Endodermal cell (in vitro differentiated cells): Measurements from ENCODE around the gene MPP2. TPM values are rescaled to one million over a fixed set of nuclear protein-coding genes. Genes with fewer than 3 reads are reported as not detected.
A peak's percentile ranks its signal among the peaks of the same experiment; 100 is the strongest.

Experiments
- DNase-seq: peaks from one replicate; pipeline ENCODE4 v3.0.0-alpha.2; 2017
- H3K27ac ChIP-seq: 2 replicates; pipeline ENCODE4 v1.5.1; 2013; ENCODE audit warnings: mild to moderate bottlenecking, low read depth, low read length, moderate library complexity
- H3K27me3 ChIP-seq: 2 replicates; pipeline ENCODE4 v1.6.1; 2013; ENCODE audit warnings: mild to moderate bottlenecking, low read length, moderate library complexity; ENCODE audit not compliant: insufficient read depth, control insufficient read depth, poor library complexity, severe bottlenecking
- H3K36me3 ChIP-seq: 2 replicates; pipeline ENCODE4 v1.7.0; 2013; ENCODE audit warnings: mild to moderate bottlenecking, low read length, moderate library complexity; ENCODE audit not compliant: control insufficient read depth, insufficient read depth
- H3K4me1 ChIP-seq: one replicate; pipeline ENCODE4 v1.7.0; 2013; ENCODE audit warnings: low read length; ENCODE audit not compliant: control insufficient read depth, insufficient read depth
- H3K4me3 ChIP-seq: 2 replicates; pipeline ENCODE4 v1.5.1; 2013; ENCODE audit warnings: mild to moderate bottlenecking, low read length, moderate library complexity
- H3K9ac ChIP-seq: 2 replicates; pipeline ENCODE4 v1.6.1; 2013; ENCODE audit warnings: mild to moderate bottlenecking, low read length, moderate library complexity; ENCODE audit not compliant: poor library complexity, severe bottlenecking; ENCODE audit errors: extremely low read depth
- H3K9me3 ChIP-seq: 2 replicates; pipeline ENCODE4 v1.6.1; 2013; ENCODE audit warnings: mild to moderate bottlenecking, low read length, moderate library complexity; ENCODE audit not compliant: control insufficient read depth
- H3K27ac Mint-ChIP-seq: 2 replicates; pipeline ENCODE4 v1.8.0; 2020; ENCODE audit warnings: mixed read lengths
- H3K27me3 Mint-ChIP-seq: 2 replicates; pipeline ENCODE4 v1.8.0; 2021; ENCODE audit warnings: mild to moderate bottlenecking, mixed read lengths; ENCODE audit not compliant: insufficient read depth
- H3K36me3 Mint-ChIP-seq: 2 replicates; pipeline ENCODE4 v1.8.0; 2020; ENCODE audit warnings: low read depth, mixed read lengths
- H3K4me1 Mint-ChIP-seq: 2 replicates; pipeline ENCODE4 v1.8.0; 2020; ENCODE audit warnings: mixed read lengths
- H3K4me3 Mint-ChIP-seq: 2 replicates; pipeline ENCODE4 v1.8.0; 2020; ENCODE audit warnings: mild to moderate bottlenecking, moderate library complexity, mixed read lengths
- H3K9me3 Mint-ChIP-seq: 2 replicates; pipeline ENCODE4 v1.8.0; 2020; ENCODE audit warnings: mild to moderate bottlenecking, mixed read lengths
- WGBS, 2 experiments: methylation state at CpG; one replicate each; pipeline versions ENCODE4 v1.1.5 to v1.1.7; 2013; ENCODE audit warnings: missing lambda C conversion rate in 2 of 2, mixed read lengths in 1 of 2; ENCODE audit not compliant: insufficient coverage in 1 of 2, insufficient read length in 1 of 2; 5-methylcytosine and 5-hydroxymethylcytosine counted together
- total RNA-seq, 2 donors: library from RNA; stranded (reverse); fragmentation: NEBNext Ultra II Directional in 1 of 2; extraction: Animal tissue kit (Norgen Biotek cat#: 25700) in 1 of 2; gene quantifications; 2 replicates in 1 of 2; 3 replicates in 1 of 2; pipeline ENCODE4 v1.2.1, GENCODE V29; 2021
- TF ChIP-seq, protein P1 (sequence below): fragments of 200-600 bp; sonication (generic); conservative IDR thresholded peaks from 2 replicates; pipeline ENCODE4 v1.5.0; 2021; ENCODE audit warnings: antibody characterized with exemption, mild to moderate bottlenecking

Gene MPP2
- total RNA-seq, 2 donors from 2014 or later = 16.2 to 18.3 TPM

DNA sequence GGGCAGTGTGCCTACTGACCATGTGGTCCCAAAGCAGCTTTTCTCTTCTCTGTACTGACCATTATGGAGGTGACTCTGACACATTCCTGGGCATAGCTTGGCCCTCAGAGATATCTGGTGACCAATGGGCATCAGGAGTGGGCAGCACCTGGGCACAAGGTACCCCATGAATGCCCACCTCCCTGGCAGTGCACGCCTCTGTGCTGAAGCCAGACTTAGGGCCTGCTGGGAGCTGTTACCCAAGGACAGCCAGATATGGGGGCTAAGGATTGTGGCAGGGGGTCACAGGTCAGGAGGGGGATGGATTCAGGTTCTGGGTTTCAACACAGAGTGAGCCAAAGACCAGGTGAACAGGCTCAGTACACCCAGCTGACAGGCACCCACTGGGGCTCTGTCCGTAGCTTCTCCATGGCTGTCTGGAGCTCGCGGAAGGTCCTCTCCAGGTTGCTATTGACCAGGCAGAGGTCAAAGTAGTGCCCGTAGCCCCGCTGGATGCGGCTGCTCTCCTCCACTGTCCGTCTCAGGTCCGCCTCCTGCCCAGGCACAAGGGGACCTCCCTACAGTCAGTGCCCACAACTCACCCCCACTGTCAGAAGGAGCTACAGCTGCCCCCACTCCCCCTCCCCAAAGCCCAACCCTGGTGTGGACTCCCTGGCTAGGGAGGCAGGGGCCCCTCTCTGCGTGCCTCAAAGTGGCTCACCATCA lies 29.7 kb downstream of the MPP2 start:
- 93 to 100% methylated on average over 1 to 10 of the region's 10 CpGs for WGBS, 2 experiments
- Histone ChIP-seq H3K9ac (no peak overlapping the region), H3K4me1 (no peaks in the 10 kb centered on the region), H3K36me3 (no peaks in the 10 kb centered on the region), H3K27me3 (no peaks in the 10 kb centered on the region), H3K9me3 (no peaks in the 10 kb centered on the region), H3K27ac (no peak overlapping the region), H3K4me3 (no peak overlapping the region)
- Mint-ChIP-seq H3K4me1 (peaks cover 9% of the 10 kb centered on the region), H3K36me3 (no peaks in the 10 kb centered on the region), H3K27me3 (peaks cover 2% of the 10 kb centered on the region), H3K4me3 (no peak overlapping the region), H3K9me3 (no peaks in the 10 kb centered on the region), H3K27ac (no peak overlapping the region)
- TF ChIP-seq, protein P1, sequence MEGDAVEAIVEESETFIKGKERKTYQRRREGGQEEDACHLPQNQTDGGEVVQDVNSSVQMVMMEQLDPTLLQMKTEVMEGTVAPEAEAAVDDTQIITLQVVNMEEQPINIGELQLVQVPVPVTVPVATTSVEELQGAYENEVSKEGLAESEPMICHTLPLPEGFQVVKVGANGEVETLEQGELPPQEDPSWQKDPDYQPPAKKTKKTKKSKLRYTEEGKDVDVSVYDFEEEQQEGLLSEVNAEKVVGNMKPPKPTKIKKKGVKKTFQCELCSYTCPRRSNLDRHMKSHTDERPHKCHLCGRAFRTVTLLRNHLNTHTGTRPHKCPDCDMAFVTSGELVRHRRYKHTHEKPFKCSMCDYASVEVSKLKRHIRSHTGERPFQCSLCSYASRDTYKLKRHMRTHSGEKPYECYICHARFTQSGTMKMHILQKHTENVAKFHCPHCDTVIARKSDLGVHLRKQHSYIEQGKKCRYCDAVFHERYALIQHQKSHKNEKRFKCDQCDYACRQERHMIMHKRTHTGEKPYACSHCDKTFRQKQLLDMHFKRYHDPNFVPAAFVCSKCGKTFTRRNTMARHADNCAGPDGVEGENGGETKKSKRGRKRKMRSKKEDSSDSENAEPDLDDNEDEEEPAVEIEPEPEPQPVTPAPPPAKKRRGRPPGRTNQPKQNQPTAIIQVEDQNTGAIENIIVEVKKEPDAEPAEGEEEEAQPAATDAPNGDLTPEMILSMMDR = no peak
- peak; percentile 32 for DNase-seq

DNA sequence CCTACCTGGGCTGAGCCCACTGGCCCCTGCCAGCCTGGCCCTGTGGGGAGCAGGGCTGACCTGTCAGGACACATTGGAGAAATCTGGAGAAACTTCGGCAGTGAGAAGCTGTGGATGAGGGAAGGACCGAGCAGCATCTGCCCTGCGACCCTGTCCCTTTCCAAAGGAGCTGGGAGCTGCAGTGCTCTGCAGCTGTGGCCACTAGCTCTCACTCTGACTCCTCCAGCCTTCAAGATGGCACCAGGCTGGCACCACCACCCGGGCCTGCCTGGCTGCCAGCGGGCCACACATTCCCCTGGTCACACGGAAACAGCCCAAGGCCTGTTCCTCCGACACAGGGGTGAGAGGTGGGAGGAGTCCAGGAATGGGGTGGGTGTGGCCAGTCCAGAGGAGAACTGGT lies 30.3 kb downstream of the MPP2 start:
- TF ChIP-seq, protein P1 = no peak
- no peak overlapping the region for H3K27ac Mint-ChIP-seq

DNA sequence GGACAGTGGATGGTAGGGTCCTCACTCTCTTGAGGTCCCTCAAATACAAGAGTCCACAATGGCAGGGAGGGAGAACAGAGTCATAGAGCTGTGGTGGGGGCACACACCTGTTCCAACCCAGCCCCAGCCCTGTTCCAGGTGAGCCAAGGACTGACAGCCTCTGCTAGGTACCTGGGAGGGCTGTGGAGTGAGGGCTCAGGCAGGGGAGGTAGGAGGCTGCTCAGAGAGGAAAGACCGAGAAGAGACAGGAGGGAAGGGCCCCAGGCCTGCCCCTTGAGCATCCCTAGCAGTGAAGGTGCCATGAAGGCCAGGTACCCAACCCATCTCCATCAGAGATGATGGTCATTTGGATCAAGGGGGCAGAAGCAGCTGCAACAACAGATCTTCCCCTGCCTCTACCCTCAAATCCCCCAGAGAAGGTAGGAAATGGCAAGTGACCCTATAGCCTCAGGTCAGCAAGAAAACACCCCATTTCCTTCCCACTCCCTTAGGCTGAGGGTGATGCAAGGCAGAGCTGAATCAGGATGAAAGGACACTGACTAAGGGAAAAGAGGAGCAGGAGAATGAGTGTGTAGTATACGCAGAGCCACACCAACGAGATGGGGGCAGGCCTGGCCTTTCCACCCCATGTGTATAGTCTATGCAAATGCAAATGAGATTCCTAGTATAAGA lies 31.7 kb downstream of the MPP2 start:
- H3K36me3 Mint-ChIP-seq = no peaks in the 10 kb centered on the region

More for the DNA sequence above, 30.3 kb downstream of the MPP2 start:
- Histone ChIP-seq H3K27ac (no peak overlapping the region), H3K4me1 (no peaks in the 10 kb centered on the region), H3K9me3 (no peaks in the 10 kb centered on the region), H3K36me3 (no peaks in the 10 kb centered on the region), H3K9ac (no peak overlapping the region), H3K4me3 (no peak overlapping the region), H3K27me3 (no peaks in the 10 kb centered on the region)
- DNase-seq = no peak
- peaks cover 2% of the 10 kb centered on the region for H3K27me3 Mint-ChIP-seq
- no peaks in the 10 kb centered on the region for H3K9me3 Mint-ChIP-seq
- peaks cover 9% of the 10 kb centered on the region for H3K4me1 Mint-ChIP-seq
- WGBS, 2 experiments = 87 to 91% methylated on average over 3 to 7 of the region's 7 CpGs
- no peak overlapping the region for H3K4me3 Mint-ChIP-seq
- no peaks in the 10 kb centered on the region for H3K36me3 Mint-ChIP-seq

More for the DNA sequence above, 31.7 kb downstream of the MPP2 start:
- H3K4me1 Mint-ChIP-seq = peaks cover 9% of the 10 kb centered on the region
- DNase-seq = peak; percentile 42
- no peaks in the 10 kb centered on the region for H3K9me3 Mint-ChIP-seq
- Histone ChIP-seq H3K27me3 (no peaks in the 10 kb centered on the region), H3K36me3 (no peaks in the 10 kb centered on the region), H3K9ac (no peak overlapping the region), H3K4me1 (no peaks in the 10 kb centered on the region), H3K9me3 (no peaks in the 10 kb centered on the region), H3K27ac (no peak overlapping the region), H3K4me3 (no peak overlapping the region)
- H3K27ac Mint-ChIP-seq = no peak overlapping the region
- TF ChIP-seq, protein P1 = no peak
- no peak overlapping the region for H3K4me3 Mint-ChIP-seq
- H3K27me3 Mint-ChIP-seq = peaks cover 2% of the 10 kb centered on the region
- 98 to 100% methylated on average over 1 to 3 of the region's 3 CpGs for WGBS, 2 experiments
